Astrocyte (in vitro differentiated cells and primary cell): Measurements from ENCODE around the gene PLG.

Experiments used
- CTCF ChIP-seq: IDR thresholded peaks from 2 replicates; pipeline ENCODE4 v1.5.1; 2011; ENCODE audit warnings: low read depth, mild to moderate bottlenecking, inconsistent platforms, low read length, moderate library complexity; ENCODE audit not compliant: insufficient read depth
- EZH2 ChIP-seq: IDR thresholded peaks from 2 replicates; pipeline ENCODE4 v1.6.1; 2012; ENCODE audit warnings: mild to moderate bottlenecking, low read length, inconsistent platforms; ENCODE audit not compliant: insufficient read depth

DNA sequence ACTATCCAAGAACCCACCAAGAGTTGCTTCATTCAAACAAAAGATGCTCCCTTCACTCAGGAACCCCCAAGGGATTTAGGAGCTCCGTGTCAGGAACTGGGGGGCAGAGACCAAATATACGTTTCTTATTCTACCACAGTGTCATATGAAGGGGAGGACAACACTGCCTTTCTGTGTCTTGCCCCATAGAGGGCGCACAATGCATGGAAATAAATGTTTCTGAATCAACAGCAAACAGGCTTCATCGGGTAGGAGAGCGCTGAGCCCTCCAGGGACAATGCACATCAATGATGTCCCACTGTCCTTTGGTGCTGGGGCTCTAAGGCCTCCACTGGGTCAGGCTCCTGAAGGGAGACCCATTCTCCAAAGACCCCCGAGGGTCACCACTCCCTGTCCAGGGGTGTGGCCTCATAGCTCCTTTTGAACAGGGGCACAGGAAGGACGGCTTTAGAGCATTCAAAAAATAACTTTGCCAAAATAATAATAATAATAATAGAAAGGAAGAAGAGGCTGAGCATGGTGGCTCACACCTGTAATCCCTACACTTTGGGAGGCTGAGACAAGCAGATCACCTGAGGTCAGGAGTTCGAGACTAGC lies 31.1 kb downstream of the PLG start:
- peak; percentile 69 for TF ChIP-seq CTCF
- no peak for TF ChIP-seq EZH2
